ENCODE data around the gene POU4F3.

- TF ChIP-seq POLR2A (IDR thresholded peaks at IDR 0.05): no peak
- TF ChIP-seq, protein P1, sequence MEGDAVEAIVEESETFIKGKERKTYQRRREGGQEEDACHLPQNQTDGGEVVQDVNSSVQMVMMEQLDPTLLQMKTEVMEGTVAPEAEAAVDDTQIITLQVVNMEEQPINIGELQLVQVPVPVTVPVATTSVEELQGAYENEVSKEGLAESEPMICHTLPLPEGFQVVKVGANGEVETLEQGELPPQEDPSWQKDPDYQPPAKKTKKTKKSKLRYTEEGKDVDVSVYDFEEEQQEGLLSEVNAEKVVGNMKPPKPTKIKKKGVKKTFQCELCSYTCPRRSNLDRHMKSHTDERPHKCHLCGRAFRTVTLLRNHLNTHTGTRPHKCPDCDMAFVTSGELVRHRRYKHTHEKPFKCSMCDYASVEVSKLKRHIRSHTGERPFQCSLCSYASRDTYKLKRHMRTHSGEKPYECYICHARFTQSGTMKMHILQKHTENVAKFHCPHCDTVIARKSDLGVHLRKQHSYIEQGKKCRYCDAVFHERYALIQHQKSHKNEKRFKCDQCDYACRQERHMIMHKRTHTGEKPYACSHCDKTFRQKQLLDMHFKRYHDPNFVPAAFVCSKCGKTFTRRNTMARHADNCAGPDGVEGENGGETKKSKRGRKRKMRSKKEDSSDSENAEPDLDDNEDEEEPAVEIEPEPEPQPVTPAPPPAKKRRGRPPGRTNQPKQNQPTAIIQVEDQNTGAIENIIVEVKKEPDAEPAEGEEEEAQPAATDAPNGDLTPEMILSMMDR (IDR thresholded peaks at IDR 0.05 in 4 of 5, conservative IDR thresholded peaks at IDR 0.05 in 1 of 5): no peak
These were observed 1.3 kb upstream of the POU4F3 start for GRCh38 chr5:146337264-146337904.

Data from gastrocnemius medialis (tissue), 4 donors.